HepG2 (cell line): ENCODE measurements around the gene RASSF6. TPM values are rescaled to one million over a fixed set of nuclear protein-coding genes. Genes with fewer than 3 reads are reported as not detected.

Source experiments
- ATF7-NPFF ChIP-seq: sonication (generic); formaldehyde crosslinking; IDR thresholded peaks from 2 replicates; pipeline ENCODE4 v1.8.1; 2023; ENCODE audit warnings: mild to moderate bottlenecking, low read depth, missing genetic modification reagents, moderate library complexity
- NAIF1 ChIP-seq: sonication (generic); formaldehyde crosslinking; IDR thresholded peaks from 2 replicates; pipeline ENCODE4 v1.5.0; 2020; ENCODE audit warnings: mild to moderate bottlenecking, missing genetic modification reagents, borderline replicate concordance
- NFE2L1 ChIP-seq: sonication (generic); formaldehyde crosslinking; IDR thresholded peaks from 2 replicates; pipeline ENCODE4 v1.4.0; 2020; ENCODE audit warnings: missing genetic modification reagents, mild to moderate bottlenecking, borderline replicate concordance
- NFKBIZ ChIP-seq: IDR thresholded peaks from 2 replicates; pipeline ENCODE4 v1.6.1; 2018; ENCODE audit warnings: missing genetic modification reagents, missing compliant biosample characterization
- RAD21 ChIP-seq: fragments of 450-650 bp; formaldehyde crosslinking; IDR thresholded peaks from 2 replicates; pipeline ENCODE4 v1.5.0; 2020; ENCODE audit warnings: mild to moderate bottlenecking
- SNAPC2 ChIP-seq: sonication (generic); formaldehyde crosslinking; IDR thresholded peaks from 2 replicates; pipeline ENCODE4 v1.8.1; 2022; ENCODE audit warnings: mild to moderate bottlenecking, missing genetic modification reagents
- TCF12 ChIP-seq, 2 experiments: fragments of 450-650 bp in 1 of 2; sonication (generic) in 1 of 2; formaldehyde crosslinking in 1 of 2; IDR thresholded peaks; 2 replicates each; pipeline versions ENCODE4 v1.6.1 to v1.8.0; 2017 to 2022; ENCODE audit warnings: antibody characterized with exemption in 1 of 2, mild to moderate bottlenecking in 1 of 2, missing genetic modification reagents in 1 of 2, moderate library complexity in 1 of 2
- U2AF1 ChIP-seq: fragments of 200-400 bp; formaldehyde crosslinking; optimal IDR thresholded peaks from 2 replicates; pipeline ENCODE3; 2017; ENCODE audit warnings: mild to moderate bottlenecking, low read depth, low read length
- ZBTB7B ChIP-seq: sonication (generic); formaldehyde crosslinking; IDR thresholded peaks from 2 replicates; pipeline ENCODE4 v1.4.0; 2020; ENCODE audit warnings: missing genetic modification reagents
- ZFP36L1 ChIP-seq: sonication (generic); formaldehyde crosslinking; IDR thresholded peaks from 2 replicates; pipeline ENCODE4 v1.8.0; 2022; ENCODE audit warnings: mild to moderate bottlenecking, missing genetic modification reagents, moderate library complexity
- ZKSCAN8 ChIP-seq: IDR thresholded peaks from 2 replicates; pipeline ENCODE4 v1.6.1; 2016; ENCODE audit warnings: borderline replicate concordance, missing genetic modification reagents, missing compliant biosample characterization
- ZNF644 ChIP-seq: IDR thresholded peaks from 2 replicates; pipeline ENCODE4 v1.6.1; 2016; ENCODE audit warnings: low read depth
- ZNF724P ChIP-seq: sonication (generic); formaldehyde crosslinking; IDR thresholded peaks from 2 replicates; pipeline ENCODE4 v1.8.0; 2022; ENCODE audit warnings: missing genetic modification reagents, borderline replicate concordance
- ZNF839 ChIP-seq: sonication (generic); formaldehyde crosslinking; IDR thresholded peaks from 2 replicates; pipeline ENCODE4 v1.4.0; 2020; ENCODE audit warnings: missing genetic modification reagents, mild to moderate bottlenecking, borderline replicate concordance
- ZZZ3 ChIP-seq: sonication (generic); formaldehyde crosslinking; IDR thresholded peaks from 2 replicates; pipeline ENCODE4 v1.4.0; 2020; ENCODE audit warnings: missing genetic modification reagents, mild to moderate bottlenecking, borderline replicate concordance
- polyA plus RNA-seq, 8 experiments: library from polyadenylated mRNA; depleted of rRNA in 3 of 8; stranded (reverse) in 7 of 8; unstranded in 1 of 8; fragments of >200 nt; fragmentation: Illumina TruSeq in 4 of 8; extraction: Trizol in 4 of 8; gene quantifications; 2 replicates each; pipeline versions ENCODE4 v1.2.1 to v1.2.3, GENCODE V29; 2011 to 2016; ENCODE audit warnings: low read depth in 4 of 8, missing spikeins in 1 of 8, mixed read lengths in 1 of 8; ENCODE audit not compliant: insufficient read depth in 1 of 8
- total RNA-seq, 5 experiments: library from RNA; depleted of rRNA; stranded (reverse); fragments of >200 nt; fragmentation: Illumina TruSeq; extraction: Trizol; gene quantifications; 2 replicates each; pipeline ENCODE4 v1.2.3, GENCODE V29; 2016; ENCODE audit warnings: low read depth in 1 of 5
- TF ChIP-seq, protein P1 (sequence below): sonication (generic); formaldehyde crosslinking; IDR thresholded peaks from 2 replicates; pipeline ENCODE4 v1.8.0; 2022; ENCODE audit warnings: low read depth, missing genetic modification reagents
- TF ChIP-seq, protein P2 (sequence below): sonication (generic); formaldehyde crosslinking; IDR thresholded peaks from 2 replicates; pipeline ENCODE4 v1.4.0; 2020; ENCODE audit warnings: mild to moderate bottlenecking, missing genetic modification reagents, borderline replicate concordance
- TF ChIP-seq, protein P3 (sequence below): fragments of 450-650 bp; IDR thresholded peaks from 2 replicates; pipeline ENCODE4 v1.6.1; 2016
- TF ChIP-seq, protein P4 (sequence below): sonication (generic); formaldehyde crosslinking; IDR thresholded peaks from 2 replicates; pipeline ENCODE4 v1.5.1; 2020; ENCODE audit warnings: mild to moderate bottlenecking, missing genetic modification reagents, moderate library complexity
- TF ChIP-seq, protein P5 (sequence below): sonication (generic); formaldehyde crosslinking; IDR thresholded peaks from 2 replicates; pipeline ENCODE4 v1.5.0; 2020; ENCODE audit warnings: missing genetic modification reagents

Gene RASSF6
- total and polyA plus RNA-seq, 2 of the 13 experiments (the other 11 are each of a cell fraction or from before 2014, with no cell fraction given), result 0.03 to 0.11 TPM

DNA sequence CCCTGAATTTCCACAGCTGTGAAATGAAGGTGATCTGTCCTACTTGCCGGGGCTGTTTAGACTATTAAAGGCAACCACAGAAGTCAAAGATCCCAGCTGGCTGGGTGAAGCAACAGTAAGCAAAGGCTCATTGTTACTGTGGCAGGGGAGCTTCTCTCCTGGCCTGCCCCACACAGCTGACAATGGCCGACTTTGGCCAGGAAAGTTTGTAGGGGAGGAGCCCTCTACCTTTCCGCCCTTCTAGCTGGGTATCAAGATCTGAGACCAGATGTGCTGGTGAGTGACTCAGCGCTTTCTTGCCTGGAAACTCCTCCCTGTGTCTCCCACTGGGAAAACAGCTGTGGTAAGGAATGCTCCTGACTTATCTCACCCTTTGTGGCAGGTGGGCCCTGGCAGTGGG, 21.1 kb downstream of the RASSF6 start (continued):
- TF ChIP-seq SNAPC2 (CRISPR knock-in tag) (no peak), NFE2L1 (peak; percentile 91; the same call in 1 of the 2 replicates), ZFP36L1 (CRISPR knock-in tag) (no peak), NAIF1 (no peak), ATF7-NPFF (CRISPR knock-in tag) (no peak), ZNF724P (no peak), NFKBIZ (peak; percentile 73; the same call in 1 of the 2 replicates), TCF12 (IDR thresholded peaks at IDR 0.05) (no peak), TCF12 (CRISPR knock-in tag; IDR thresholded peaks at IDR 0.05) (no peak), ZKSCAN8 (CRISPR knock-in tag) (peak; percentile 61; the same call in 1 of the 2 replicates), ZNF644 (CRISPR knock-in tag) (peak; percentile 83), U2AF1 (peak; percentile 66), ZNF839 (CRISPR knock-in tag) (no peak), ZZZ3 (CRISPR knock-in tag) (no peak), ZBTB7B (peak; percentile 65; the same call in 1 of the 2 replicates), RAD21 (no peak)
- TF ChIP-seq, protein P1, sequence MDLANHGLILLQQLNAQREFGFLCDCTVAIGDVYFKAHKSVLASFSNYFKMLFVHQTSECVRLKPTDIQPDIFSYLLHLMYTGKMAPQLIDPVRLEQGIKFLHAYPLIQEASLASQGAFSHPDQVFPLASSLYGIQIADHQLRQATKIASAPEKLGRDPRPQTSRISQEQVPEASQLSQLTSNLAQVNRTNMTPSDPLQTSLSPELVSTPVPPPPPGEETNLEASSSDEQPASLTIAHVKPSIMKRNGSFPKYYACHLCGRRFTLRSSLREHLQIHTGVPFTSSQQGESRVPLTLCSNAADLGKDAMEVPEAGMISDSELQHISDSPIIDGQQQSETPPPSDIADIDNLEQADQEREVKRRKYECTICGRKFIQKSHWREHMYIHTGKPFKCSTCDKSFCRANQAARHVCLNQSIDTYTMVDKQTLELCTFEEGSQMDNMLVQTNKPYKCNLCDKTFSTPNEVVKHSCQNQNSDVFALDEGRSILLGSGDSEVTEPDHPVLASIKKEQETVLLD, result no peak
- TF ChIP-seq, protein P2, sequence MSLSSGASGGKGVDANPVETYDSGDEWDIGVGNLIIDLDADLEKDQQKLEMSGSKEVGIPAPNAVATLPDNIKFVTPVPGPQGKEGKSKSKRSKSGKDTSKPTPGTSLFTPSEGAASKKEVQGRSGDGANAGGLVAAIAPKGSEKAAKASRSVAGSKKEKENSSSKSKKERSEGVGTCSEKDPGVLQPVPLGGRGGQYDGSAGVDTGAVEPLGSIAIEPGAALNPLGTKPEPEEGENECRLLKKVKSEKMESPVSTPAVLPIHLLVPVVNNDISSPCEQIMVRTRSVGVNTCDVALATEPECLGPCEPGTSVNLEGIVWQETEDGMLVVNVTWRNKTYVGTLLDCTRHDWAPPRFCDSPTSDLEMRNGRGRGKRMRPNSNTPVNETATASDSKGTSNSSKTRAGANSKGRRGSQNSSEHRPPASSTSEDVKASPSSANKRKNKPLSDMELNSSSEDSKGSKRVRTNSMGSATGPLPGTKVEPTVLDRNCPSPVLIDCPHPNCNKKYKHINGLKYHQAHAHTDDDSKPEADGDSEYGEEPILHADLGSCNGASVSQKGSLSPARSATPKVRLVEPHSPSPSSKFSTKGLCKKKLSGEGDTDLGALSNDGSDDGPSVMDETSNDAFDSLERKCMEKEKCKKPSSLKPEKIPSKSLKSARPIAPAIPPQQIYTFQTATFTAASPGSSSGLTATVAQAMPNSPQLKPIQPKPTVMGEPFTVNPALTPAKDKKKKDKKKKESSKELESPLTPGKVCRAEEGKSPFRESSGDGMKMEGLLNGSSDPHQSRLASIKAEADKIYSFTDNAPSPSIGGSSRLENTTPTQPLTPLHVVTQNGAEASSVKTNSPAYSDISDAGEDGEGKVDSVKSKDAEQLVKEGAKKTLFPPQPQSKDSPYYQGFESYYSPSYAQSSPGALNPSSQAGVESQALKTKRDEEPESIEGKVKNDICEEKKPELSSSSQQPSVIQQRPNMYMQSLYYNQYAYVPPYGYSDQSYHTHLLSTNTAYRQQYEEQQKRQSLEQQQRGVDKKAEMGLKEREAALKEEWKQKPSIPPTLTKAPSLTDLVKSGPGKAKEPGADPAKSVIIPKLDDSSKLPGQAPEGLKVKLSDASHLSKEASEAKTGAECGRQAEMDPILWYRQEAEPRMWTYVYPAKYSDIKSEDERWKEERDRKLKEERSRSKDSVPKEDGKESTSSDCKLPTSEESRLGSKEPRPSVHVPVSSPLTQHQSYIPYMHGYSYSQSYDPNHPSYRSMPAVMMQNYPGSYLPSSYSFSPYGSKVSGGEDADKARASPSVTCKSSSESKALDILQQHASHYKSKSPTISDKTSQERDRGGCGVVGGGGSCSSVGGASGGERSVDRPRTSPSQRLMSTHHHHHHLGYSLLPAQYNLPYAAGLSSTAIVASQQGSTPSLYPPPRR, result no peak
- TF ChIP-seq, protein P3, sequence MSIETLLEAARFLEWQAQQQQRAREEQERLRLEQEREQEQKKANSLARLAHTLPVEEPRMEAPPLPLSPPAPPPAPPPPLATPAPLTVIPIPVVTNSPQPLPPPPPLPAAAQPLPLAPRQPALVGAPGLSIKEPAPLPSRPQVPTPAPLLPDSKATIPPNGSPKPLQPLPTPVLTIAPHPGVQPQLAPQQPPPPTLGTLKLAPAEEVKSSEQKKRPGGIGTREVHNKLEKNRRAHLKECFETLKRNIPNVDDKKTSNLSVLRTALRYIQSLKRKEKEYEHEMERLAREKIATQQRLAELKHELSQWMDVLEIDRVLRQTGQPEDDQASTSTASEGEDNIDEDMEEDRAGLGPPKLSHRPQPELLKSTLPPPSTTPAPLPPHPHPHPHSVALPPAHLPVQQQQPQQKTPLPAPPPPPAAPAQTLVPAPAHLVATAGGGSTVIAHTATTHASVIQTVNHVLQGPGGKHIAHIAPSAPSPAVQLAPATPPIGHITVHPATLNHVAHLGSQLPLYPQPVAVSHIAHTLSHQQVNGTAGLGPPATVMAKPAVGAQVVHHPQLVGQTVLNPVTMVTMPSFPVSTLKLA, result no peak
- TF ChIP-seq, protein P4, sequence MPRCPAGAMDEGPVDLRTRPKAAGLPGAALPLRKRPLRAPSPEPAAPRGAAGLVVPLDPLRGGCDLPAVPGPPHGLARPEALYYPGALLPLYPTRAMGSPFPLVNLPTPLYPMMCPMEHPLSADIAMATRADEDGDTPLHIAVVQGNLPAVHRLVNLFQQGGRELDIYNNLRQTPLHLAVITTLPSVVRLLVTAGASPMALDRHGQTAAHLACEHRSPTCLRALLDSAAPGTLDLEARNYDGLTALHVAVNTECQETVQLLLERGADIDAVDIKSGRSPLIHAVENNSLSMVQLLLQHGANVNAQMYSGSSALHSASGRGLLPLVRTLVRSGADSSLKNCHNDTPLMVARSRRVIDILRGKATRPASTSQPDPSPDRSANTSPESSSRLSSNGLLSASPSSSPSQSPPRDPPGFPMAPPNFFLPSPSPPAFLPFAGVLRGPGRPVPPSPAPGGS (CRISPR knock-in tag), result no peak
- TF ChIP-seq, protein P5, sequence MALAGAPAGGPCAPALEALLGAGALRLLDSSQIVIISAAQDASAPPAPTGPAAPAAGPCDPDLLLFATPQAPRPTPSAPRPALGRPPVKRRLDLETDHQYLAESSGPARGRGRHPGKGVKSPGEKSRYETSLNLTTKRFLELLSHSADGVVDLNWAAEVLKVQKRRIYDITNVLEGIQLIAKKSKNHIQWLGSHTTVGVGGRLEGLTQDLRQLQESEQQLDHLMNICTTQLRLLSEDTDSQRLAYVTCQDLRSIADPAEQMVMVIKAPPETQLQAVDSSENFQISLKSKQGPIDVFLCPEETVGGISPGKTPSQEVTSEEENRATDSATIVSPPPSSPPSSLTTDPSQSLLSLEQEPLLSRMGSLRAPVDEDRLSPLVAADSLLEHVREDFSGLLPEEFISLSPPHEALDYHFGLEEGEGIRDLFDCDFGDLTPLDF (CRISPR knock-in tag), result no peak
